ENCODE measurements around the gene NRIP2.

GRCh38 chr12:2803635-2804392, 31.0 kb downstream of the NRIP2 start:
- TF ChIP-seq GATA2 (IDR thresholded peaks at IDR 0.05; ENCODE audit: low read depth, low read length) = no peak
- no peak for TF ChIP-seq GATA3 (IDR thresholded peaks at IDR 0.05; ENCODE audit: low read depth, low read length)
